GM10266 (cell line): ENCODE results near the gene RNF115.

ENCODE experiments used
- DNase-seq: peaks from one replicate; pipeline ENCODE4 v3.0.0; 2012; ENCODE audit errors: extremely low spot score
- TF ChIP-seq, protein P1 (sequence below): IDR thresholded peaks from 2 replicates; pipeline ENCODE4 v1.5.1; 2012; ENCODE audit warnings: mild to moderate bottlenecking, low read depth; ENCODE audit not compliant: control insufficient read depth, insufficient read depth; ENCODE audit errors: missing control alignments

Gene RNF115

DNA sequence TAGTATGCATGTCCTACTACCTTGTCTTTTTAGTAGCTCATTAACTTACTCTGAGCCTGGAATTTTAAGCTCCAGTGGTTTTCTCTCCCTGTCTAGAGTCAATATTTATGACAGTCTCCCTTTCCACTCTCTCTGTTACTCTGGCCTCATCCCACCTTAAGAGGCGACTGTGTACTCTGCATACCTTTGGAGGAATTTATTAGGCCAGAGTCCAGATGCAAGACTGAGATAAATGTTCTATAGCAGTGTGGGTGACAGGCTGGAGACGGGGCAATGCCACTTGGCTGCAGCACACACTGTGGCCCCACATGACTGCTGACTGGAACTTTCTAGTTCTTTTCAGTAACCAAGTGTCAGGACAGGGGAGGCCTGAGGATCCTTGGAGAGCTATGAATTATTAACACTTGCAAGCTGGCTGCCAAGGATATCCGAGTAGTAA is 112.7 kb downstream of the RNF115 start:
- no peak for DNase-seq
- TF ChIP-seq, protein P1, sequence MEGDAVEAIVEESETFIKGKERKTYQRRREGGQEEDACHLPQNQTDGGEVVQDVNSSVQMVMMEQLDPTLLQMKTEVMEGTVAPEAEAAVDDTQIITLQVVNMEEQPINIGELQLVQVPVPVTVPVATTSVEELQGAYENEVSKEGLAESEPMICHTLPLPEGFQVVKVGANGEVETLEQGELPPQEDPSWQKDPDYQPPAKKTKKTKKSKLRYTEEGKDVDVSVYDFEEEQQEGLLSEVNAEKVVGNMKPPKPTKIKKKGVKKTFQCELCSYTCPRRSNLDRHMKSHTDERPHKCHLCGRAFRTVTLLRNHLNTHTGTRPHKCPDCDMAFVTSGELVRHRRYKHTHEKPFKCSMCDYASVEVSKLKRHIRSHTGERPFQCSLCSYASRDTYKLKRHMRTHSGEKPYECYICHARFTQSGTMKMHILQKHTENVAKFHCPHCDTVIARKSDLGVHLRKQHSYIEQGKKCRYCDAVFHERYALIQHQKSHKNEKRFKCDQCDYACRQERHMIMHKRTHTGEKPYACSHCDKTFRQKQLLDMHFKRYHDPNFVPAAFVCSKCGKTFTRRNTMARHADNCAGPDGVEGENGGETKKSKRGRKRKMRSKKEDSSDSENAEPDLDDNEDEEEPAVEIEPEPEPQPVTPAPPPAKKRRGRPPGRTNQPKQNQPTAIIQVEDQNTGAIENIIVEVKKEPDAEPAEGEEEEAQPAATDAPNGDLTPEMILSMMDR, result no peak

DNA sequence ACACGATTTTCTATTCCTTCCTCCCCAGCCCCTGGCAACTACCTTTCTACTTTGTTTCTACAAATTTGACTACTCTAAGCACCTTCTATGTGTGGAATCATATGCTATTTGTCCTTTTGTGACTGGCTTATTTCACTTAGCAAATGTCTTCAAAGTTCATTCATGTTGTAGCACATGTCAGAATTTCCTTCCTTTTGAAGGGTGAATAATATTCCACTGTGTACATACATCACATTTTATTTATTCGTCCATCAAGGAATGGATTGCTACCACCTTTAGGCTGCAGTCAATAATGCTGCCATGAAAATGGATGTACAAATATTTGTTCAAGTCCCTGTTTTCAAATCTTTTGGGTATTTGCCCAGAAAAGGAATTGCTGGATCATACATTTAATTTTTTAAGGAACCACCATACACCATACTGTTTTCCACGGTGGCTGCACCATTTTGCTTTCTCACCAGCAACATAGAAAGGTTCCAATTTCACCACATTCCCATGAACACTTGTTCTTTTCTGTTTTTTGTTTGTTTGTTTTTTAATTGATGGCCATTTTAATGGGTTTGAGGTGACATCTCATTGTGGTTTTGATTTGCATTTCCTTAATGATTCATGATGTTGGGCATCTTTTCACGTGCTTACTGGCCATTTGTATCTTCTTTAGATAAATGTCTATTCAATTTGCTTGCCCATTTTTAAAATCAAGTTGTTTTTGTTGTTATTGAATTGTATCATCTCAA is 113.4 kb downstream of the RNF115 start:
- TF ChIP-seq, protein P1, result no peak
- no peak for DNase-seq

DNA sequence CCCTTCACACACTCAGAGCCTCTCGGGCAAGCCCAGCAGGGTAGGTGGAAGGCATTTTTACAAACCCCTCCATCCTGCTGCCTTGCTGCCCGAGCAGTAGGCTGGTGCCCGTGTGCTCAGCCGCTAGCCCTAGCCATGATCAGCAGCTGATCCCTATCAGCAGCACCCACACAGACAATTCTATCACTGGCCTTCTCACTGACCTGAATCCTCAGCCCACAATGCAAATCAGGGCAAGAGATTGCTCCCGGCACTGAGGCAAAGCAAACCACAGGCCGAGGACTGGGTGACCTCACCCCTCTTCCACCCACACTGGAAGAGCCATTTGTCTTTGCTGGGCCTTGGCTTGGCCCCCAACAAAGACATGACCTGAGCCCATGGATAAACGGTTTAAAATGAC is 115.8 kb downstream of the RNF115 start:
- TF ChIP-seq, protein P1, result no peak
- peak; percentile 32 for DNase-seq

DNA sequence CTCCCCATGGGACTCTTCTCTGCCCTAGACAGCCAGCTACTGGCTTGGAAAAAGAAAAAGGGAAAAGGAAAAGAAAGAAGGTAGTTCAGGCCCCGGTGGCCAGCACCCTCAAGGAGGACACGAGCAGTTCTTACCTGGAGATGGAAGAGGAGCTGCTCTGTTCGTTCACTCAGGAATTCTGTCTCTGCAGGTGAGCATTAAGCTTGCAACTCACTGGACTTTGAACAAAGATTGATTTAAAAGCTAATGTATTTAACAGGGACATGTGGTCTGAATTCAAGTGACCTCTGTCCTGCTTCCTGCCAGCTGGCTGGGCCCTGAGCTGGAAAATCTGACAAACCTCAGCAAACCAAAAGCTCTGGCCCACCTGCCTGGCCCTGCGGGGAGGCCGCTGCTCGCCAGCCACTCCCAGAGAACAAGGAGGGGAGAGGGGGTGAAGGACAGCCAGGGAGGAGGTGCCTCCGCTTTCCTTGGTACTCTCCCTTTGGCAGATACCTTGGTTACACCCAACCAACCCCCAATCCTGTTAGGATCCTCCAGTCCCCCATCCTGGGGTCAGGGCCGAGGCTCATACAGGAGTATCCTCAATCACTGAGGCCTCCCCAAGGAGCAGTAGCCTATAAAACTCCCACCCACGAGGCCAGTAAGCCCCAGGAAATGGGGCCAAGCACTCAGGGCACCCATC is 116.6 kb downstream of the RNF115 start, which contains the start of gene PDZK1:
TSS of gene PDZK1 (minus strand) at position 186 of the 685 bp plus-strand sequence. CDS start 19,347 bp downstream, outside the sequence.
- DNase-seq, result no peak
- TF ChIP-seq, protein P1, result no peak

DNA sequence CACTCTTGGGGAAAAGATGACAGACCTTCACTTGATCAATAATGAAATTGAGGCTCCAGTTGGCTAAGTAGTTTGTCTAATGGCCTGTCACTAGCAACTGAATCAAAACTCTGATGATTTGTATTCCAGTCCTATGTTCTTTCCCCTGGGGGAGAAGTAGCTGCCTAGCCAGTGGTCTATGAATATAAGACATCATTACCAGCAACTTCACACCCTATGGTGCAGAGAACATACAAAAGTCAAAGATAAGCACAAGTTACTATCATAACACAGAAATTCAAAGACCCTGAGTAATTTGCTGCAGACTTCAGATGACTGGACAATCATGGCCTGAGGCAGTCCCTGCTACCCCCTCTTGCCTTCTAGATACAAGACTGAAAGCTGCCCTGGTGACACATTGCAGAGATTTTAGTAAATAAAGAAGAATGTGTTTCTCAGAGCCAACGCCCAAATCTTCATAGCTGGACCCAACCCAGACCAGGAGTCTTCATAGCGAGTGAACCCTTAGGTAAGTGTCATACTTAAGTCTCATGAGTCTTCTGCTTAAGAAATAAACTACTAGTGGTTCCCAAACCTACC is 117.7 kb downstream of the RNF115 start:
- no peak for DNase-seq
- TF ChIP-seq, protein P1, result no peak

DNA sequence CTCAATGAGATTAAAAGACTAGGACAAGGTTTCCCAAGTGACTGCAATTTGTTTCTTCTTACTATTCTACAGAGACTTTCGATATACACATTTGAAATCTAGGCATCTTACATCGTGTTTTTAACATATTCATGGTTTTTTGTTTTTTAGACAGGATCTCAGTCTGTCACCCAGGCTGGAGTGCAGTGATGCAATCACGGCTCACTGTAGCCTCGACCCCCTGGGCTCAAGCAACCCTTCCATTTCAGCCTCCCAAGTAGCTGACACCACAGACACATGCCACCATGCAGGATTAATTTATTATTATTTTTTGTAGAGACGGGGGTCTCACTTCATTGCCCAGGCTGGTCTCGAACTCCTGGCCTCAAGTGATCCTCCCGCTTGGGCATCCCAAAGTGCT is 118.3 kb downstream of the RNF115 start:
- TF ChIP-seq, protein P1, result no peak
- DNase-seq, result no peak
